Endothelial cell (in vitro differentiated cells): ENCODE results near the gene PRKACA. TPM values are rescaled to one million over a fixed set of nuclear protein-coding genes. Genes with fewer than 3 reads are reported as not detected.
A peak's percentile ranks its signal among the peaks of the same experiment; 100 is the strongest.

Source experiments
- DNase-seq: peaks from one replicate; pipeline ENCODE4 v3.0.0; 2021; ENCODE audit warnings: low spot score
- H3K27ac Mint-ChIP-seq: one replicate; pipeline ENCODE4 v1.8.0; 2021; ENCODE audit warnings: mixed read lengths, inconsistent platforms; ENCODE audit not compliant: unreplicated experiment
- H3K27me3 Mint-ChIP-seq: one replicate; pipeline ENCODE4 v1.8.0; 2021; ENCODE audit warnings: mild to moderate bottlenecking, moderate library complexity, mixed read lengths, inconsistent platforms; ENCODE audit not compliant: unreplicated experiment
- H3K36me3 Mint-ChIP-seq: one replicate; pipeline ENCODE4 v1.8.0; 2021; ENCODE audit warnings: mild to moderate bottlenecking, low read depth, mixed read lengths, inconsistent platforms; ENCODE audit not compliant: unreplicated experiment
- H3K4me1 Mint-ChIP-seq: one replicate; pipeline ENCODE4 v1.8.0; 2021; ENCODE audit warnings: mild to moderate bottlenecking, mixed read lengths, inconsistent platforms; ENCODE audit not compliant: unreplicated experiment
- H3K4me3 Mint-ChIP-seq: one replicate; pipeline ENCODE4 v1.8.0; 2021; ENCODE audit warnings: mild to moderate bottlenecking, mixed read lengths, inconsistent platforms; ENCODE audit not compliant: unreplicated experiment
- H3K9me3 Mint-ChIP-seq: one replicate; pipeline ENCODE4 v1.8.0; 2021; ENCODE audit warnings: mixed read lengths, inconsistent platforms; ENCODE audit not compliant: unreplicated experiment
- CTCF ChIP-seq: fragments of 200-600 bp; sonication (generic); IDR thresholded peaks from one replicate; pipeline ENCODE4 v1.5.0; 2021; ENCODE audit warnings: antibody characterized with exemption; ENCODE audit not compliant: unreplicated experiment
- total RNA-seq: library from RNA; stranded (reverse); fragmentation: NEBNext Ultra II Directional; extraction: Animal tissue kit (Norgen Biotek cat#: 25700); gene quantifications from one replicate; pipeline ENCODE4 v1.2.1, GENCODE V29; 2021; ENCODE audit not compliant: unreplicated experiment

The PRKACA gene
- total RNA-seq, 1 donor from 2014 or later = 122 TPM

- no peak for DNase-seq
- H3K4me1 Mint-ChIP-seq = peaks cover 3% of the 10 kb centered on the region
- peak within 1 kb of the TSS; percentile 90 for H3K4me3 Mint-ChIP-seq
- no peaks in the 10 kb centered on the region for H3K9me3 Mint-ChIP-seq
- no peaks in the 10 kb centered on the region for H3K36me3 Mint-ChIP-seq
- H3K27me3 Mint-ChIP-seq = peaks cover 12% of the 10 kb centered on the region
- no peak for TF ChIP-seq CTCF
- H3K27ac Mint-ChIP-seq = no peak within 1 kb of the TSS
Observed at GRCh38 chr19:14072535-14073260, 44.9 kb downstream of the PRKACA start, which contains the start of gene MISP3. MISP3 (plus strand) TSS chr19:14072786; CDS start chr19:14073310, 524 bp downstream.

GRCh38 chr19:14070268-14071050 lies 47.1 kb downstream of the PRKACA start:
- Mint-ChIP-seq H3K9me3 (no peaks in the 10 kb centered on the region), H3K27me3 (peaks cover 10% of the 10 kb centered on the region), H3K4me3 (peak overlapping the region; percentile 25), H3K27ac (no peak overlapping the region), H3K4me1 (peaks cover 3% of the 10 kb centered on the region), H3K36me3 (no peaks in the 10 kb centered on the region)
- no peak for DNase-seq
- TF ChIP-seq CTCF = no peak

- no peak for TF ChIP-seq CTCF
- Mint-ChIP-seq H3K4me3 (no peak overlapping the region), H3K4me1 (no peaks in the 10 kb centered on the region), H3K36me3 (no peaks in the 10 kb centered on the region), H3K27ac (no peak overlapping the region), H3K9me3 (no peaks in the 10 kb centered on the region), H3K27me3 (peaks cover 2% of the 10 kb centered on the region)
- DNase-seq = no peak
Observed at GRCh38 chr19:14066134-14066533, 51.4 kb downstream of the PRKACA start.

- Mint-ChIP-seq H3K4me3 (no peak overlapping the region), H3K27me3 (peaks cover 4% of the 10 kb centered on the region), H3K36me3 (no peaks in the 10 kb centered on the region), H3K9me3 (no peaks in the 10 kb centered on the region), H3K4me1 (peaks cover 8% of the 10 kb centered on the region), H3K27ac (no peak overlapping the region)
- DNase-seq = no peak
- no peak for TF ChIP-seq CTCF
Observed at GRCh38 chr19:14063105-14063504, 54.5 kb downstream of the PRKACA start.

GRCh38 chr19:14062558-14062855 lies 55.1 kb downstream of the PRKACA start:
- Mint-ChIP-seq H3K36me3 (no peaks in the 10 kb centered on the region), H3K9me3 (no peaks in the 10 kb centered on the region), H3K4me1 (peaks cover 8% of the 10 kb centered on the region), H3K27me3 (peaks cover 4% of the 10 kb centered on the region), H3K4me3 (no peak overlapping the region), H3K27ac (no peak overlapping the region)
- no peak for TF ChIP-seq CTCF
- DNase-seq = no peak
